Measurements from ENCODE around the gene MR1.

The MR1 gene

DNA sequence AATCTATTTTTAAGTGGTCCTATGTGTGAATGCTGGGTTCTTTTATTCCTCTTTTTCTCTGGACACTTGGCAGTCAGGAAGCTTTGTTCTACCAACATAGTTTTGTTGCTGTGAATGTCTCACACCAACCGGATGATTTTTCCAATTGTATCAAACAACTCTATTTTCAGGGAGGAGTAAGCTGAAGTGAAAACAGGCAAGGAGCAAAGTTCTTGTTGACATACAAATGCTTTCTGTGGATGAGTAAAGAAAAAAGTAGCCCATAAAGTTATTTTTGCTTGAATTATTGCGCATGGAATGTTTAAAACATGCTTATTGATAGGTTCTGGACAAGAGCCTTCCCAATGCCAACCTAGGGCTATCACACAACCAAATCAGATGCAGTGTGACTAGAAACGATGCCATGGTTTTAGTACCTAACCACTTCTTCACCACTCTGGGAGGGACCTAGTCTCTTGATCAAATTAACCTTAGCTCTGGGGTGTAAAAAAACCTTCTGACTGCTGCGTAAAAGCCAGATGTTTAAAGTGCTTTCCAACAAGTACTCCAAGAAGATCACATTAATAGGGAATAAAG lies 59.2 kb downstream of the MR1 start:
- no peak for DNase-seq

GRCh38 chr1:181094416-181095212 lies 60.8 kb downstream of the MR1 start:
- DNase-seq, result no peak

GRCh38 chr1:181095260-181095659 lies 61.5 kb downstream of the MR1 start:
- DNase-seq, result no peak

DNA sequence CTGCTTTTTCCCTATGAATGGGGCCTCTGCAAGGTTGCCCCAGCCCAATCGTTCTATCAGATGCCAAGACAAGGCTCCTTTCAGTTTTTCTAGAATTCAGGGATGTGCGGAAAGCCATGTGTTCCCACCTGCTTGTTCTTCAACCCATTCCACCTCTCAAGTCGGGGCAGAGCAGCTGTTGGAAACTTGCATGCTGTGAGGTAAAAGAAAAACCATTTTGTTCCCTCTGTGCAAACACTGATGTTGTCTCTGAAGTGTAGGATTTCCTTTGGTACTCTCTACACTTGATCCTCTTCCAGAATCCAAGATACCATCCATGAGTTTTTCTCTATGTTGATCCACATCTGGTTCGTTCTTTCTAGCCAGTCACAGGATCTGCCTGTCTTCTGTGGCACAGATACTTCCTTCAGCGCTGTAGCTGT lies 62.0 kb downstream of the MR1 start:
- DNase-seq, result no peak

DNA sequence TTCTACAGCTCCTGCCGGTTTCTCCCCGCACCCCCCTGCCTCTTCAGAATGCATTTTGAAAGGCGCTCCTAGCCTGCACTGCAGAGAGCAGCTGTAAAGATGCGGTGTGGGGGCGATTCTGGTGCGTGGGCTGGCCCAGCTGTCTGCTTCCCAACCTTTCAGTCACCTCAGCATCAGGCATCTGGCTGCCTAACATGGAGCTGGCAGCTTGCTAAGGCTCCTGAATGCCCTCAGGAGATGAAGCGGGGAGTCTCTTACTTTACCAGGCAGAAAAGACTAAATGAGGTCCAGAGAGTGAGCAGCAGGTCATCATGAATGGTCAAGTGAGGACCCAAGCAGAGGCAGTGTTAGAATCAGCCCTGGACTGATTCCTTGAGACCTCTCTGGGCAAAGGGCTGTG lies 63.5 kb downstream of the MR1 start:
- DNase-seq, result no peak

DNA sequence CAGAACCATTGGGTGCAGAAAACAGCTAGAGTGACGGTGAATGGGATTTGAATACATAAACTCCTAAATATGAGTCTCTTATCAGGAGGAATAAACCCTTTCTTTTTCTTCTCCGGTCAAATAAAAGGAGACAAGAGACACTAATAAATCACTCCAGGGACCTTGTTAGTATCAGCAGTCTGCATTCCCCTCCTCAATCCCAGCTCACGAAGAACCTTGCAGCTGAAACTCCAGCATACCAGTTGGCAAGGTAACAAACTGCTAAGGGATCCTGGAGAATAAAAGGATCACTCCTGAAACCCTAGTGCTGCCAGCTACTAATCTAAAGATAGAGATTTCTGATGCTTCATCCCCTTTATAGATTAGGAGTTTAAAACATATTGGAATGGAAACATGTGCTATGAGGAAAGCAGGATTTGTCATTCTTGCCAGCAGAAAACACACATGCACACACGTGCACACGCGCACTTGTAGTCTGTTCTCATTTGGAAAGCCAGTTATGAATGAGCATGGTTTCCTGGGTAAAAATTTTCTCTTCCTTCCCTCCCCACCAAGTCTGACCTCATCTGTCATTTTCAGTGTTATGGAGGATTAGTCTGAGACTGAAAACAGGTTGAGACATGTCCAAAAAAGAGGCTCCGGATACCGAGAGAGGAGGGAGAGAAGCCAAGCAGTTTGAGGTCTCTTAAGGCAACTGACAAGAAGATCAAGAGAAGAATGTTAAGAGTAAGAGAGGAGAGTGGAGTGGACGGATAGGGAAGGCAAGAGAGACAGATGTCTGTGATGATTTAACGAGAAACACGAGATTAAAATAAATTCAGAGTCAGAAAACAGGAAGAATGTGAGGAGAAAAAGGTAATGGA lies 65.6 kb downstream of the MR1 start:
- DNase-seq, result no peak

DNA sequence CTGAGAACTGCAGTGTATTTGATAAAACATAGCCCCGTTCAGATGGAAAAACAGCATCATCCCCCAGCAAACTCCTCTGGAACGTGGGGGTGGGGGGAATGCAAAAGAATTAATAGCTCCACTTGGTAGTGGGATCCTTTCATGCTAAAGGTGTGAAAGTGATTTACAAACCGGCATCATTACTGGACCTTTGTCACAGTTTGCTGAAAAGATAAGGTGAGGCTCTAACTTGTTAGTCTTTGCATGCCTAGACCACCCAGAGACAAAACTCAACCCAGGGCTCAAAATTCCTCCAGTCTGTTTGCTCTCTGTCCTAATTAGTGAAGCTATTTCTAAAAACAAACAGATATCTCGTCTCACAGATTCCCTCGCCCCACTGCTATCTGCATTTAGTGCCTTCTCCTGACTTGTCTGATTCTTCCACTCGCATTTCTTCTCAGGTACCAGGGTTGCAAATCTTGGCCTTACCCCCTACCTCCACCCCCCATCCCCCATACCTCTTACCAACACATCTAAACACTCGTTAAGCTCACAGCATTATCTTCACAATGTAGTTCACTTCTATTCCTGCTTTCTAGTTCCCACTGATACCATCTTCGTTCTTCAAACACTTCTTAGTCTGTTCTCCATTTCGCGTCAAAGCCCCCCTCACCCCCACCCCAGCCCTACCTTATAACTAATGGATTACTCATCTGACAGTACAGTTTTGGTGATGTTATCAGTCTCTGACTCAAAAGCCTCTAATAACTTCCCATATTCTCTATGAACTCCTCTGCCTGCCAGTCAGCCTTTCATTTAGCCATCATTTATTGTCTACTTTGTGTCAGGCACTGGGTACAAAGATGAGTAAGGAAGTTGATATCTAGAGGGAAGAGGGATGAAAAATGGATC lies 66.5 kb downstream of the MR1 start:
- DNase-seq, result no peak

DNA sequence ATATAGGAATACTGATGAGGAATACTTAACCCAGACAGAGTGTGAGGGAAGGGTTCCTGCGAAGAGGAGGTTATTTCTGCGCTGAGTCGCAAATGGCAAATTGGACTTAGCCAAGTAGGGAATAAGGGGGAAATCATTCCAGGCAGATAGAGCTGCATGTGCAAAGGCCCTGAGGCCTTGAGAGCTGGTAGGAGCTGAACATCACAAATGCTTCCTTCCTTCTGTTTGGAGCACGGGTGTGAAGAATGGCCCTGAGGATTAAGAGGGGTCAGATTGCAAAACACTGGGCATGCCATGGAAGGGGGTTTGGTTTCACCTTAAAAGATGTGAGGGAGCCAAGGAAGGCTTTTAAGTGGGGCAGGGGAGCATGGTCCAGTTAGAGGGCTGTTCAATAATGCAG lies 67.2 kb downstream of the MR1 start:
- no peak for DNase-seq

GRCh38 chr1:181101581-181102226 lies 67.9 kb downstream of the MR1 start:
- no peak for DNase-seq

GRCh38 chr1:181102841-181103240 lies 69.1 kb downstream of the MR1 start:
- no peak for DNase-seq

DNA sequence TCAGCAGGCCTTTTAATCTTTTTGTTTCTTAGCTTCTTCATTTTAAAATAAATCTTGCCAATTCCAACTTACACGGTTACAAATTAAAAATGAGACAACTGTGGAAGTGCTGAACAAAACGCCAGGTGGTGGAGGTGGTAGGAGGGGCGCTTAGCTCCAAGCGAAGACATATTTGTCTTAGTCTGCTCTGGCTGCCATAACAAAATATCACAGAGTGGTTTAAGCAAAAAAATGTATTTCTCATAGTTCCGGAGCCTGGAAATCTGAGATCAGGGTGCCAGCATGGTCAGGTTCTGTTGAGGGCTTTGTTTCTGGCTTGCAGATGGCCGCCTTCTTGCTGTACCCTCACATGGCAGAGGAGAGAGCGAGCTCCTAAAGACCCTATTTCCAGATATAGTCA lies 69.6 kb downstream of the MR1 start:
- no peak for DNase-seq

- DNase-seq, result no peak
Observed at GRCh38 chr1:181104042-181104789, 70.4 kb downstream of the MR1 start.

DNA sequence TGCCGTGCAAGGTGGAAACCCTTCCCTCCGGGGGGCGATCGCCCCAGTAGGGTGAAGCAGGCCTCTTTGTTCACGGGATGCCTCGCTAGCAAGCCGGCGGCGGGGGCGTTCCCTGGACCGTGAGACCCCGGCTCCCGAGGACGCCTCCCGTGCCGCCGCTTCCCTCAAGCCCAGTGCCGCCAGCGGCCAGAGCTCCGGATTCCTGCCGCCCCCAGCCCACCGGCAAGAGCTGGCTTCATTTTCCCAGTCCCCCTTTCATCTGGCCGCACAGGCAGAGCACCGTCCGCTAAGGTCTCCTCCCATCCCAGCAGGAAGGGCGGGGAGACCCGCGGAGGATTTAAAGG lies 71.0 kb downstream of the MR1 start:
- peak; percentile 58 for DNase-seq

GRCh38 chr1:181105134-181106021 lies 71.6 kb downstream of the MR1 start:
- peak; percentile 95 for DNase-seq

GRCh38 chr1:181106022-181106312 lies 72.2 kb downstream of the MR1 start:
- no peak for DNase-seq

DNA sequence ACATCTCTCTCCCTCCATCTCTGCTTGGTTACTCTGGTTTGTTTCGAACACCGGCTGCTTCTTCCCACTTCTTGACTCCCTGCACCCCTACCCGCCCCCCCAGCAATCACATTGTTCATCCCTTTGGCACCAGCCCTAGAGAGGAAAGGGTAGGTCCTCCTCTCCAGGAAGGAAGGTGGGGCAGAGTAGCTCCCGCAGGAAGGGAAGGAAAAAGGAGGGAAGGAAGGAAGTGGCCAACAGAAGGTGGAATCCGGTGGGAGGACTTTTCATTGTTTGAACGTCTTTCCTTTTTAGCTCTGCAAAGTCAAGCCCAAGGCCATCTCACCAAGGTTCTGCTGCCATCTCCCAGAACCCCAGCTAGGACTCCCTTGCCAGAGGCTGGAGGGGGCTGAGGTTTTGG lies 72.7 kb downstream of the MR1 start:
- DNase-seq, result no peak

DNA sequence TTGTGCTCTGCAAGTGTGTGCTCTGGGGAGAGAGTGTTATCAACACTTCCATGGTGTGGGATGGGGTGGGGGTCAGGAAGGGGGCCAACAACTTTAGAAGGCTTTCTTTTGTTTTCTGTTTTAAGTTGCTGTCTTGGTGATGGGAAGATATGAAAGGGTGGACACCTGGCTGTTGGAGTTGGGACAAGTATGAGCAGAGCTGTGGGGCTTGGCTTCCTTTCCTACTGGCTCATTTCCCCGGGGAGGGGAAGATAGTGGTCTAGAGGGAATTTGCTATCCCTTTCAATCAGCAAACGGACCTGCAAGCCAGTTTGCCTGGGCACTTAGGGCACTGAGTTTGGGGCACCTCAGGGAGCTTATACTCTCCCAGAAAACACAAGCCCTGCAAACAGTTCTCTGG lies 73.9 kb downstream of the MR1 start:
- no peak for DNase-seq

DNA sequence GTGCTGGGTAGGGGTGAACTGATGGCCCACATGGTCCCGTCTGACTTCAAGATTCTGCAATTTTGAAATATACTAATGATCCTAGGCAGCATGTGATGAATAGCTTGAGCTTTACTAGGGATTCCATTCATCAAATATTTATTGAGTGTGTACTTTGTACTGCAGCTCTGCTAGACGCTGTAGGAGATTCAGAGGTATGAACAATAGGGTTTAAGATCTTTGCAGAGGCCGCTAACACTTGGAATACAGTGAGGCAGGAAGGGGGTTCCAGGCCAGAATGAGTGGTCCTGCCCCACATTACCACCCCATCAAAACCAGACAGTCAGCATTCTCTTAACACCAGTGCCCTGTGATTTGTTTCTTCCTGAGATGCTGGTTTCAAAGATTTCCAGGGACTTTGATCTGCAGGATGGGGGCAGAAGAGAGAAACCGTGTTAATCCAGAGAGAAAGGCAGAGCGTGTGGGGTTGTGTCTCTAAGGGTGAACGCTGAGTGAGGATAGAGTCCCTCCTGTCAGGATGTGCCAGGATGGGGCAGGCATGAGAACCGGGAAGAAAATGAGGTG lies 74.6 kb downstream of the MR1 start:
- DNase-seq, result no peak

DNA sequence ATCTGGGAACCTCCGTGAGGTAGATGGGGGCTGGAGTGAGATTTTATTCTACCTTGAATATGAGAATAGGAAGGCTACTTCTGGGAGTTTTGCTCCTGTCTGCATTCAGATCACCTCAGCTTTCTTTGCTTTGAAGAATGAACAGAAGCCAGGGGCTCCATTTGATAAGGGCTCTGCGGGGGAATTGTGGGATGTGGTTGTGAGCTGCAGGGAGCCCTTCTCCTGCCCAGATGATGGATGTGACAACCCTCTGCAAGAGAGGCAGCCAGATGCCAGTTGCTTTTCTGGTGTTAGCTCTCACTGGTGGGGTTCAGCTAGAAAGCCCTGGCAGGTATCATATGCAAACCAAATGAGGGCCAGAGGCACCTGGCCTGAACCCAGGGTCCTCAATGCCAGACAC lies 76.2 kb downstream of the MR1 start:
- DNase-seq, result no peak

Data from CD4-positive, alpha-beta T cell treated with Interleukin-10 for 1 hour (primary cell).